HepG2 (cell line): Measurements from ENCODE around the gene BLVRA. TPM values are rescaled to one million over a fixed set of nuclear protein-coding genes. Genes with fewer than 3 reads are reported as not detected.
A peak's percentile ranks its signal among the peaks of the same experiment; 100 is the strongest.

Source experiments
- DR1 ChIP-seq: sonication (generic); formaldehyde crosslinking; IDR thresholded peaks from 2 replicates; pipeline ENCODE4 v1.8.0; 2021; ENCODE audit warnings: mild to moderate bottlenecking, missing genetic modification reagents, inconsistent platforms
- MTF1 ChIP-seq: sonication (generic); formaldehyde crosslinking; IDR thresholded peaks from 2 replicates; pipeline ENCODE4 v1.5.0; 2020; ENCODE audit warnings: missing genetic modification reagents
- POGZ ChIP-seq: sonication (generic); formaldehyde crosslinking; IDR thresholded peaks from 2 replicates; pipeline ENCODE4 v1.4.0; 2020; ENCODE audit warnings: mild to moderate bottlenecking, missing genetic modification reagents
- PRPF4 ChIP-seq: fragments of 200-400 bp; formaldehyde crosslinking; IDR thresholded peaks from 2 replicates; pipeline ENCODE4 v1.6.1; 2016; ENCODE audit warnings: low read length, low read depth; ENCODE audit not compliant: poor library complexity, severe bottlenecking
- SP2 ChIP-seq: sonication (generic); formaldehyde crosslinking; IDR thresholded peaks from 2 replicates; pipeline ENCODE4 v1.5.1; 2020; ENCODE audit warnings: mild to moderate bottlenecking, missing genetic modification reagents
- SRY ChIP-seq: sonication (generic); formaldehyde crosslinking; IDR thresholded peaks from 2 replicates; pipeline ENCODE4 v1.8.0; 2022; ENCODE audit warnings: mild to moderate bottlenecking, missing genetic modification reagents
- ZNF333 ChIP-seq: sonication (generic); formaldehyde crosslinking; IDR thresholded peaks from 2 replicates; pipeline ENCODE4 v1.4.0; 2020; ENCODE audit warnings: mild to moderate bottlenecking, missing genetic modification reagents, borderline replicate concordance
- ZNF44 ChIP-seq: sonication (generic); formaldehyde crosslinking; IDR thresholded peaks from 2 replicates; pipeline ENCODE4 v1.5.1; 2020; ENCODE audit warnings: mild to moderate bottlenecking, missing genetic modification reagents
- ZNF790 ChIP-seq: sonication (generic); formaldehyde crosslinking; IDR thresholded peaks from 2 replicates; pipeline ENCODE4 v1.8.0; 2022; ENCODE audit warnings: missing genetic modification reagents, mild to moderate bottlenecking, borderline replicate concordance
- polyA plus RNA-seq, 8 experiments: library from polyadenylated mRNA; depleted of rRNA in 3 of 8; stranded (reverse) in 7 of 8; unstranded in 1 of 8; fragments of >200 nt; fragmentation: Illumina TruSeq in 4 of 8; extraction: Trizol in 4 of 8; gene quantifications; 2 replicates each; pipeline versions ENCODE4 v1.2.1 to v1.2.3, GENCODE V29; 2011 to 2016; ENCODE audit warnings: low read depth in 4 of 8, missing spikeins in 1 of 8, mixed read lengths in 1 of 8; ENCODE audit not compliant: insufficient read depth in 1 of 8
- total RNA-seq, 5 experiments: library from RNA; depleted of rRNA; stranded (reverse); fragments of >200 nt; fragmentation: Illumina TruSeq; extraction: Trizol; gene quantifications; 2 replicates each; pipeline ENCODE4 v1.2.3, GENCODE V29; 2016; ENCODE audit warnings: low read depth in 1 of 5
- TF ChIP-seq, protein P1 (sequence below): sonication (generic); formaldehyde crosslinking; IDR thresholded peaks from 2 replicates; pipeline ENCODE4 v1.4.0; 2020; ENCODE audit warnings: mild to moderate bottlenecking, missing genetic modification reagents
- TF ChIP-seq, protein P2 (sequence below): sonication (generic); formaldehyde crosslinking; IDR thresholded peaks from 2 replicates; pipeline ENCODE4 v1.4.0; 2020; ENCODE audit warnings: mild to moderate bottlenecking, missing genetic modification reagents
- TF ChIP-seq, protein P3 (sequence below): sonication (generic); formaldehyde crosslinking; IDR thresholded peaks from 2 replicates; pipeline ENCODE4 v1.5.0; 2020; ENCODE audit warnings: mild to moderate bottlenecking, missing genetic modification reagents, borderline replicate concordance
- TF ChIP-seq, protein P4 (sequence below): sonication (generic); formaldehyde crosslinking; IDR thresholded peaks from 2 replicates; pipeline ENCODE4 v1.8.1; 2023; ENCODE audit warnings: missing genetic modification reagents, inconsistent platforms, borderline replicate concordance
- TF ChIP-seq, protein P5 (sequence below): sonication (generic); formaldehyde crosslinking; conservative IDR thresholded peaks from 2 replicates; pipeline ENCODE4 v1.4.0; 2020; ENCODE audit warnings: missing genetic modification reagents
- TF ChIP-seq, protein P6 (sequence below): conservative IDR thresholded peaks from 2 replicates; pipeline ENCODE4 v1.6.1; 2018; ENCODE audit warnings: missing genetic modification reagents

The BLVRA gene
- total and polyA plus RNA-seq, 2 of the 13 experiments (the other 11 are each of a cell fraction or from before 2014, with no cell fraction given): 39.2 to 64.2 TPM

DNA sequence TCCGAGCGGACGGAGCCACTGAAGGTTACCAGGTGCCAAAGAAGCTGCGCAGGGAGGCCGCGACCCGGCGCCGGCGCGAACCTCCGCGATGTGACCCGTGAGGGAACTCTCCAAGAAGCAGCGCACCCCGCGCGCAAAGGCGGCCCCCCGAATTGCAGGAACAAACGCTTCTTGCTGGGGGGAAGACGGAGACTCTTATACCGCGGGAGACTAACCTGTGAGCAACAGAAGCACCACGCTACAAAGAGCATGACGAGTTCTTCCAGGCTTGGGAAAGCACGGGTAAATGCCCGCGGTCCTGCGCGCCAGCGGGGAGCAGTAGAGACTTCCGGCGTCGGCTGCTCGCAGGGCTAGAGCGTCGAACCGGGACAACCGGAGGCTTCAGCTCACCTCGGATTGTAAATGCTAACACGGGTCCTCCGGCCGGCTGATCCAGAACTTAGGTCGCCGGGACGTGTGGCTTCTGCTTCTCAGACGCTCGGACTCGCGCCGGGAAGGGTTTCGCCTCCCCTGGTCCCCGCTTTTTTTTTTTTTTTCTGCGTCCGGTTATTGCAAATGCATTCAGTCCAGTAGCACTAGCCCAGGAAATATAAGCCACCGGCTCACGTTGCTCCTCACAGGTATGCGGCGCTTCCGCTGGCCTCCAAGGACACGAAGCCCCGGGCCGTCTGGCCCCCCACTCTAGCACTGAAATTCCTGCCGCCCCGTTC lies 29.1 kb upstream of the BLVRA start, which contains the start of gene COA1 (continued):
- TF ChIP-seq, protein P1, sequence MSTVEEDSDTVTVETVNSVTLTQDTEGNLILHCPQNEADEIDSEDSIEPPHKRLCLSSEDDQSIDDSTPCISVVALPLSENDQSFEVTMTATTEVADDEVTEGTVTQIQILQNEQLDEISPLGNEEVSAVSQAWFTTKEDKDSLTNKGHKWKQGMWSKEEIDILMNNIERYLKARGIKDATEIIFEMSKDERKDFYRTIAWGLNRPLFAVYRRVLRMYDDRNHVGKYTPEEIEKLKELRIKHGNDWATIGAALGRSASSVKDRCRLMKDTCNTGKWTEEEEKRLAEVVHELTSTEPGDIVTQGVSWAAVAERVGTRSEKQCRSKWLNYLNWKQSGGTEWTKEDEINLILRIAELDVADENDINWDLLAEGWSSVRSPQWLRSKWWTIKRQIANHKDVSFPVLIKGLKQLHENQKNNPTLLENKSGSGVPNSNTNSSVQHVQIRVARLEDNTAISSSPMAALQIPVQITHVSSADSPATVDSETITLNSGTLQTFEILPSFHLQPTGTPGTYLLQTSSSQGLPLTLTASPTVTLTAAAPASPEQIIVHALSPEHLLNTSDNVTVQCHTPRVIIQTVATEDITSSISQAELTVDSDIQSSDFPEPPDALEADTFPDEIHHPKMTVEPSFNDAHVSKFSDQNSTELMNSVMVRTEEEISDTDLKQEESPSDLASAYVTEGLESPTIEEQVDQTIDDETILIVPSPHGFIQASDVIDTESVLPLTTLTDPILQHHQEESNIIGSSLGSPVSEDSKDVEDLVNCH (CRISPR knock-in tag): peak; percentile 61; the same call in 1 of the 2 replicates
- TF ChIP-seq, protein P2, sequence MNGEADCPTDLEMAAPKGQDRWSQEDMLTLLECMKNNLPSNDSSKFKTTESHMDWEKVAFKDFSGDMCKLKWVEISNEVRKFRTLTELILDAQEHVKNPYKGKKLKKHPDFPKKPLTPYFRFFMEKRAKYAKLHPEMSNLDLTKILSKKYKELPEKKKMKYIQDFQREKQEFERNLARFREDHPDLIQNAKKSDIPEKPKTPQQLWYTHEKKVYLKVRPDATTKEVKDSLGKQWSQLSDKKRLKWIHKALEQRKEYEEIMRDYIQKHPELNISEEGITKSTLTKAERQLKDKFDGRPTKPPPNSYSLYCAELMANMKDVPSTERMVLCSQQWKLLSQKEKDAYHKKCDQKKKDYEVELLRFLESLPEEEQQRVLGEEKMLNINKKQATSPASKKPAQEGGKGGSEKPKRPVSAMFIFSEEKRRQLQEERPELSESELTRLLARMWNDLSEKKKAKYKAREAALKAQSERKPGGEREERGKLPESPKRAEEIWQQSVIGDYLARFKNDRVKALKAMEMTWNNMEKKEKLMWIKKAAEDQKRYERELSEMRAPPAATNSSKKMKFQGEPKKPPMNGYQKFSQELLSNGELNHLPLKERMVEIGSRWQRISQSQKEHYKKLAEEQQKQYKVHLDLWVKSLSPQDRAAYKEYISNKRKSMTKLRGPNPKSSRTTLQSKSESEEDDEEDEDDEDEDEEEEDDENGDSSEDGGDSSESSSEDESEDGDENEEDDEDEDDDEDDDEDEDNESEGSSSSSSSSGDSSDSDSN (CRISPR knock-in tag): peak; percentile 81
- TF ChIP-seq MTF1 (CRISPR knock-in tag) (peak; percentile 83; the same call in 1 of the 2 replicates), SP2 (CRISPR knock-in tag) (no peak), DR1 (peak; percentile 76), ZNF333 (CRISPR knock-in tag) (no peak), PRPF4 (no peak), ZNF790 (CRISPR knock-in tag) (no peak), POGZ (CRISPR knock-in tag) (peak; percentile 87), SRY (peak; percentile 94), ZNF44 (CRISPR knock-in tag) (no peak)
- TF ChIP-seq, protein P3, sequence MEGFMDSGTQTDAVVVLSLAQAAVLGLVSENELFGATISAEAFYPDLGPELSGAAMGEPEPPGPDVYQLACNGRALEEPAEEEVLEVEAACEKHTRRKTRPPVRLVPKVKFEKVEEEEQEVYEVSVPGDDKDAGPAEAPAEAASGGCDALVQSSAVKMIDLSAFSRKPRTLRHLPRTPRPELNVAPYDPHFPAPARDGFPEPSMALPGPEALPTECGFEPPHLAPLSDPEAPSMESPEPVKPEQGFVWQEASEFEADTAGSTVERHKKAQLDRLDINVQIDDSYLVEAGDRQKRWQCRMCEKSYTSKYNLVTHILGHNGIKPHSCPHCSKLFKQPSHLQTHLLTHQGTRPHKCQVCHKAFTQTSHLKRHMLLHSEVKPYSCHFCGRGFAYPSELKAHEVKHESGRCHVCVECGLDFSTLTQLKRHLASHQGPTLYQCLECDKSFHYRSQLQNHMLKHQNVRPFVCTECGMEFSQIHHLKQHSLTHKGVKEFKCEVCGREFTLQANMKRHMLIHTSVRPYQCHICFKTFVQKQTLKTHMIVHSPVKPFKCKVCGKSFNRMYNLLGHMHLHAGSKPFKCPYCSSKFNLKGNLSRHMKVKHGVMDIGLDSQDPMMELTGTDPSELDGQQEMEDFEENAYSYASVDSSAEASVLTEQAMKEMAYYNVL (CRISPR knock-in tag): no peak; the same call in 1 of the 2 replicates
- TF ChIP-seq, protein P4, sequence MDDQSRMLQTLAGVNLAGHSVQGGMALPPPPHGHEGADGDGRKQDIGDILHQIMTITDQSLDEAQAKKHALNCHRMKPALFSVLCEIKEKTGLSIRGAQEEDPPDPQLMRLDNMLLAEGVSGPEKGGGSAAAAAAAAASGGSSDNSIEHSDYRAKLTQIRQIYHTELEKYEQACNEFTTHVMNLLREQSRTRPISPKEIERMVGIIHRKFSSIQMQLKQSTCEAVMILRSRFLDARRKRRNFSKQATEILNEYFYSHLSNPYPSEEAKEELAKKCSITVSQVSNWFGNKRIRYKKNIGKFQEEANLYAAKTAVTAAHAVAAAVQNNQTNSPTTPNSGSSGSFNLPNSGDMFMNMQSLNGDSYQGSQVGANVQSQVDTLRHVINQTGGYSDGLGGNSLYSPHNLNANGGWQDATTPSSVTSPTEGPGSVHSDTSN (CRISPR knock-in tag): peak; percentile 70; the same call in 1 of the 2 replicates
- TF ChIP-seq, protein P5, sequence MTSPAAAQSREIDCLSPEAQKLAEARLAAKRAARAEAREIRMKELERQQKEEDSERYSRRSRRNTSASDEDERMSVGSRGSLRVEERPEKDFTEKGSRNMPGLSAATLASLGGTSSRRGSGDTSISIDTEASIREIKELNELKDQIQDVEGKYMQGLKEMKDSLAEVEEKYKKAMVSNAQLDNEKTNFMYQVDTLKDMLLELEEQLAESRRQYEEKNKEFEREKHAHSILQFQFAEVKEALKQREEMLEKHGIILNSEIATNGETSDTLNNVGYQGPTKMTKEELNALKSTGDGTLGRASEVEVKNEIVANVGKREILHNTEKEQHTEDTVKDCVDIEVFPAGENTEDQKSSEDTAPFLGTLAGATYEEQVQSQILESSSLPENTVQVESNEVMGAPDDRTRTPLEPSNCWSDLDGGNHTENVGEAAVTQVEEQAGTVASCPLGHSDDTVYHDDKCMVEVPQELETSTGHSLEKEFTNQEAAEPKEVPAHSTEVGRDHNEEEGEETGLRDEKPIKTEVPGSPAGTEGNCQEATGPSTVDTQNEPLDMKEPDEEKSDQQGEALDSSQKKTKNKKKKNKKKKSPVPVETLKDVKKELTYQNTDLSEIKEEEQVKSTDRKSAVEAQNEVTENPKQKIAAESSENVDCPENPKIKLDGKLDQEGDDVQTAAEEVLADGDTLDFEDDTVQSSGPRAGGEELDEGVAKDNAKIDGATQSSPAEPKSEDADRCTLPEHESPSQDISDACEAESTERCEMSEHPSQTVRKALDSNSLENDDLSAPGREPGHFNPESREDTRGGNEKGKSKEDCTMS (CRISPR knock-in tag): no peak
- TF ChIP-seq, protein P6, sequence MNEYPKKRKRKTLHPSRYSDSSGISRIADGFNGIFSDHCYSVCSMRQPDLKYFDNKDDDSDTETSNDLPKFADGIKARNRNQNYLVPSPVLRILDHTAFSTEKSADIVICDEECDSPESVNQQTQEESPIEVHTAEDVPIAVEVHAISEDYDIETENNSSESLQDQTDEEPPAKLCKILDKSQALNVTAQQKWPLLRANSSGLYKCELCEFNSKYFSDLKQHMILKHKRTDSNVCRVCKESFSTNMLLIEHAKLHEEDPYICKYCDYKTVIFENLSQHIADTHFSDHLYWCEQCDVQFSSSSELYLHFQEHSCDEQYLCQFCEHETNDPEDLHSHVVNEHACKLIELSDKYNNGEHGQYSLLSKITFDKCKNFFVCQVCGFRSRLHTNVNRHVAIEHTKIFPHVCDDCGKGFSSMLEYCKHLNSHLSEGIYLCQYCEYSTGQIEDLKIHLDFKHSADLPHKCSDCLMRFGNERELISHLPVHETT (CRISPR knock-in tag): peak; percentile 77; the same call in 1 of the 2 replicates
